Measurements from ENCODE around the gene RAET1E.
"Not testable (repeated sequence)": the region's sequence is repeated elsewhere in the genome, so short reads cannot be mapped to it uniquely, and the experiment has no call there.

RAET1E gene

DNA sequence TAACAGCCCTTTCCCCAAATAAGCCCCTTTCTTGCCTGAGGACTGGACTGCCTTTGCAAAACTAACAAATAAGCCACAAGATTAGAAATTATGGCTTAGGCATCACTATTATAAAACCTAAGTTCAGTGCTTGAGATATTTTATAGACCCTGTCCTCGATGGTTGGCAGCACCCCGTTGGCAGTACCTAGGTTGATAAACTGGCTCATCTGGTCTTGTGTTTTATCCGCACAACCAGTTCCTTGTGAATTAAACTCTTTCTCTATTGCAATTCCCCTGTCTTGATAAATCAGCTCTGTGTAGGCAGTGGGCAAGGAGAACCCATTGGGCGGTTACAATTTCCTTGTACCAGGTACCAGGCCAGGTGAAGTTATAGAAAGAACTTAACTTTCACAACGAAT is 40.4 kb downstream of the RAET1E start:
- TF ChIP-seq CTCF (IDR thresholded peaks at IDR 0.05; ENCODE audit: low read depth, low read length): no peak
- Histone ChIP-seq H3K4me3 (ENCODE audit: low read depth, low read length) (no peak overlapping the region), H3K36me3 (no peaks in the 10 kb centered on the region), H3K4me1 (0 out of 2 replicates have a peak, but pooled peaks cover 3% of the 10 kb centered on the region), H3K9me3 (no peaks in the 10 kb centered on the region), H3K27me3 (no peaks in the 10 kb centered on the region)
- no peak for DNase-seq

DNA sequence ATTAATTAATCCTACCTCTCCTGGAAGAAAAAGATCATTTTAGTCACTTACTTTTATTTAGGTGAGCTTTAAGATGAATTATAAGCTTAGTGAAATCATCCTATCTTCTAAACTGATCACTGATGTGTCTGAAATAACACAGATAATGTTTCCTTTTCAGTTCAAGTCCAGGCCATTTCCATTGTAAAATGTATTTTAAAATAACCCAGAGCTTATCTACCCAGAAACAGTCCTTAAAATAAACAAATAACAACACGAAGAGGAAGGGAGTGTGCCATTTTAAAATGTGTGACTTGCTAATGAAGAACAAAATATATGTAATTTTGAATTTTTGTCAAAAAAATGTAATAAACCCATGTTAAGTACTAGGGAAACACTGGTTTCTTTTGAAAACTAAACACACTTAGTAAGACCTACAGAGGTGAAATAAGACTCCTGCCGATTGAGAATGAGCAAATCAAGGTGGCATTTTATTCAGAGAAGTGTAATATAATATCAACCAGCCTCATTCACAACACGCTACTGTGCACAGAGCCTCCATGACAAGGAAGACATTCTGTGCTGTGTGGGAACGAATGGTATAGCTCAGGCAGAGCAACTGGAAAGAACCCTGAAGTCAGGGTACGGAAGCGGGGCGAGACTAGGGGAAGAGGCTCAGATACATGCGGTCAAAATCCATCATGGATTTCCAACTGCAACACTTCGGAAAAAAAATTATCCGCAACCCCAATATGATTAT is 41.5 kb downstream of the RAET1E start:
- DNase-seq: no peak

DNA sequence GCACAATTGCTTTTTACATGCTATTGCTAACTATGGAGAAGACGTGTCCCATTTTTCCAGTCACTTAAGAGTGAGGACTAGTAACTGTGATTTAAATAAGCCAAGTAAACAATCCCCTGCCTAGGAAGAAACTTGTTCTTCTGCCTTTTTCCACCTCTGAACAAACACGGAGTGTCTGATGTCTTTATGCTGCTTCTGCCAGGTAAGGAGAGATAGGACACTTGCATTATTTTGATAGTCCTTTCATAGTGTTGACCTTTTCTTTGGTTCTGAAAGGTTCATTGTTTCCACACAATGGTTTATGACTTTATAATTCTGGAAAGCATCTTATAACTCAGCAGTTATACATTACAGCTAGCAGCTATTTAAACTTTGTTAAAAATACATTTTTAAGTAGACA is 42.2 kb downstream of the RAET1E start:
- Histone ChIP-seq H3K4me3 (ENCODE audit: low read depth, low read length) (no peak overlapping the region), H3K9me3 (no peaks in the 10 kb centered on the region), H3K27me3 (no peaks in the 10 kb centered on the region), H3K4me1 (no peaks in the 10 kb centered on the region), H3K36me3 (no peaks in the 10 kb centered on the region)
- TF ChIP-seq CTCF (IDR thresholded peaks at IDR 0.05; ENCODE audit: low read depth, low read length): no peak
- no peak for DNase-seq

More for the DNA sequence above, 41.5 kb downstream of the RAET1E start:
- H3K9me3 ChIP-seq: no peaks in the 10 kb centered on the region
- no peak overlapping the region for H3K4me3 ChIP-seq (ENCODE audit: low read depth, low read length)
- no peaks in the 10 kb centered on the region for H3K36me3 ChIP-seq
- no peaks in the 10 kb centered on the region for H3K27me3 ChIP-seq
- H3K4me1 ChIP-seq: no peaks in the 10 kb centered on the region
- TF ChIP-seq CTCF (IDR thresholded peaks at IDR 0.05; ENCODE audit: low read depth, low read length): no peak

DNA sequence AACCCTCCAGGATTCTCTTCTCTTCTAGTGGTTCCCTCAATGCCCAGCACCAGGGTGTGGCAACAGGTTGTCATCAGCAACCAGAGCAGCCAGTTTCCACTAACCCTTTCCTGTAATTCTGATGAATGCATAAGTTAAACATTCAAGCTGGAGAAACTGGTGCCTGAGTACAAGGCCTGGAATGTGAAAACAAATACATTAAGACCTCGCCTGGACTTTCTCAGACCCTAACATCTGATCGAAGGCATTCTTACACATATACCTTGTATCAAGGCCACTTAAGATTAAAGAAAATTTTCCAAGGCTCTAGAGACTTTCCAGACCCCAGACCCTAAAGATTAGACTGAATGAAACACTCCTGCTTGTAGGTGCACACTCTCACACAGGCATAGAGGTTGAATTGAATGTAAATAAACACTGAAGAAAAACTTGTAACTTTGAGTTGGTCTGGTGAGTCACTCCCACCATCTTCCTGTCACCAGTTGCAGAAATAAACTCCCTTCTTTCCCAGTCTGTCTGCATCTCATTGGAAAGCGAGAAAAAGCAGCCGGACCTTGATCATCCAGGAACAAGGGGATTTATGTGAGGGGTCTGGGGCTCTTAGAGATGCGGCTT is 42.8 kb downstream of the RAET1E start:
- no peaks in the 10 kb centered on the region for H3K27me3 ChIP-seq
- DNase-seq: no peak
- H3K9me3 ChIP-seq: no peaks in the 10 kb centered on the region
- H3K4me1 ChIP-seq: no peaks in the 10 kb centered on the region
- no peak for TF ChIP-seq CTCF (IDR thresholded peaks at IDR 0.05; ENCODE audit: low read depth, low read length)
- no peak overlapping the region for H3K4me3 ChIP-seq (ENCODE audit: low read depth, low read length)
- no peaks in the 10 kb centered on the region for H3K36me3 ChIP-seq

- H3K27me3 ChIP-seq: no peaks in the 10 kb centered on the region
- no peak for TF ChIP-seq CTCF (IDR thresholded peaks at IDR 0.05; ENCODE audit: low read depth, low read length)
- no peaks in the 10 kb centered on the region for H3K9me3 ChIP-seq
- H3K4me1 ChIP-seq: no peaks in the 10 kb centered on the region
- no peaks in the 10 kb centered on the region for H3K36me3 ChIP-seq
- DNase-seq: no peak
- H3K4me3 ChIP-seq (ENCODE audit: low read depth, low read length): no peak overlapping the region
Observed at GRCh38 chr6:149854532-149854931, 43.4 kb downstream of the RAET1E start.

DNA sequence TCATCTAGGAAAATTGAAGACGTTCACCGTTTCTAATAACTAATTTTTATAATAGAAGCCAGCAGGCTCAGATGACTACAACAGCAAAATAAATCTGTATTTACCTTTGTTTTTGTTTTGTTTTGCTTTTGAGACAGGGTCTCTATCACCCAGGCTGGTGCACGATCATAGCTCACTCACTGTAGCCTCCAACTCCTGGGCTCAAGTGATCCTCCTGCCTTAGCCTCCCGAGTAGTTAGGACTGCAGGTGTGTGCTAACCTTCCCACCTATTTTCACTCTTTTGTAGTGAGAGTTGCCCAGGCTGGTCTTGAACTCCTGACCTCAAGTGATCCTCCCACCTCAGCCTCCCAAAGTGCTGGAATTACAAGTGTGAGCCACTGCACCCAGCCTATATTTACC is 43.9 kb downstream of the RAET1E start:
- H3K4me1 ChIP-seq, DNase-seq: not testable (repeated sequence)

More for the DNA sequence above, 43.9 kb downstream of the RAET1E start:
- H3K36me3 ChIP-seq; H3K27me3 ChIP-seq; H3K4me3 ChIP-seq (ENCODE audit: low read depth, low read length); H3K9me3 ChIP-seq: not testable (repeated sequence)
